GM12892 (cell line): Measurements from ENCODE around the gene FAAP100.

Experiments used
- POLR2A ChIP-seq: IDR thresholded peaks from 2 replicates; pipeline ENCODE4 v1.6.1; 2011; ENCODE audit warnings: low read depth, low read length, control low read depth
- POLR2AphosphoS5 ChIP-seq: IDR thresholded peaks from 2 replicates; pipeline ENCODE4 v1.6.1; 2011; ENCODE audit warnings: low read depth, low read length, control low read depth

- TF ChIP-seq POLR2A: no peak
- no peak for TF ChIP-seq POLR2AphosphoS5
These were observed 17.9 kb upstream of the FAAP100 start for GRCh38 chr17:81569986-81570514.
